AG09319 (cell line): Measurements from ENCODE around the gene DHX30.

Experiments used
- DNase-seq: peaks from one replicate; pipeline ENCODE4 v3.0.0-alpha.2; 2010; ENCODE audit warnings: low read depth; ENCODE audit errors: extremely low read depth
- TF ChIP-seq, protein P1 (sequence below): IDR thresholded peaks from 2 replicates; pipeline ENCODE4 v1.5.1; 2011; ENCODE audit warnings: low read depth, mild to moderate bottlenecking, inconsistent platforms, low read length, moderate library complexity

The DHX30 gene

DNA sequence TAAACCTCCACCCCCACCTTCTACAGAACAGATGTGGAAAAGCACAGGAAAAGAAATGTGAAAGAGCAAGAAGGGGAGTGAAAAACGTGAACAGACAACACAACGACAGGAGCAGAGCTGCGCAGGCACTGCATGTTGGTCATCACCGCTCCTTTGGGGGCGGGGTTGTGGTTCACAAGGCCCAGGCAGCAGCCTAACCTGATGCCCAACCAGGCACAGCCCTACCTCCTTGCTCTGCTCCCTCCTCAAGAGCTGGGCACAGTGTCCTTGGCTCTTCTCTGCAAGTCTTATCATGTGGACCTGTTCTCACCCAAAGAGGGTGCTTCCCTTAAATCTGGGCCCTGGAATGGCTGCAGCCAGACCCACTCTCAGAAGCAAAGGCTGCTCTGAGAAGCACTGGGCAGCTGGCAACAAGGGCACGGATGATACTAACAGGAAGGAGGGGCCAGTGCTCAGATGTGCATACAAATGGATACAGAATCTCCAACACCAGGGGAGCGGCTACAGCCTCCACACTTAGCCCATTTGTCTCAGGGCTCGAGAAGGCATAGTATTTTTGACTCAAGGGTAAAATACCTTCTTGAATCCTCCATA is 64.6 kb downstream of the DHX30 start:
- DNase-seq = no peak

DNA sequence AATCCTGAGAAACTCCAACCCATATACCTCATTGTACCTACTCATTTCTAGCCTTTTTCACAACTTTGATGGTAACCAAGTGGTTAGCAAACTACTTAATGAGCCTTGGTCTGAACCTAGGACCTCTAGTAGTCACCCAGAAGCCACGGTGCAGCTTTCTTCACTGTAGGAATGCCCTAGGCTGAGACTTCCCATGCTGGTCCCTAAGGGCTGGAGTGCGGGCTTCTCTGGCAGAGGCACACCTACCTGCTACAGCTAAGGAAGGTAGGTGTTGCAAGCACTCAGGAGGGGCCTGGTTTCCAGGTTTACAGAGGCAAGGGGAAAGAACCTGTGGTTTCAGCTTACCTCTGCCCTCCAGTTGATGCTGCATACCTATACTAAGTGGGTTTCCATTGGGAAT is 65.4 kb downstream of the DHX30 start:
- no peak for DNase-seq
- TF ChIP-seq, protein P1, sequence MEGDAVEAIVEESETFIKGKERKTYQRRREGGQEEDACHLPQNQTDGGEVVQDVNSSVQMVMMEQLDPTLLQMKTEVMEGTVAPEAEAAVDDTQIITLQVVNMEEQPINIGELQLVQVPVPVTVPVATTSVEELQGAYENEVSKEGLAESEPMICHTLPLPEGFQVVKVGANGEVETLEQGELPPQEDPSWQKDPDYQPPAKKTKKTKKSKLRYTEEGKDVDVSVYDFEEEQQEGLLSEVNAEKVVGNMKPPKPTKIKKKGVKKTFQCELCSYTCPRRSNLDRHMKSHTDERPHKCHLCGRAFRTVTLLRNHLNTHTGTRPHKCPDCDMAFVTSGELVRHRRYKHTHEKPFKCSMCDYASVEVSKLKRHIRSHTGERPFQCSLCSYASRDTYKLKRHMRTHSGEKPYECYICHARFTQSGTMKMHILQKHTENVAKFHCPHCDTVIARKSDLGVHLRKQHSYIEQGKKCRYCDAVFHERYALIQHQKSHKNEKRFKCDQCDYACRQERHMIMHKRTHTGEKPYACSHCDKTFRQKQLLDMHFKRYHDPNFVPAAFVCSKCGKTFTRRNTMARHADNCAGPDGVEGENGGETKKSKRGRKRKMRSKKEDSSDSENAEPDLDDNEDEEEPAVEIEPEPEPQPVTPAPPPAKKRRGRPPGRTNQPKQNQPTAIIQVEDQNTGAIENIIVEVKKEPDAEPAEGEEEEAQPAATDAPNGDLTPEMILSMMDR = no peak

More for the DNA sequence above, 64.6 kb downstream of the DHX30 start:
- TF ChIP-seq, protein P1 = no peak

DNA sequence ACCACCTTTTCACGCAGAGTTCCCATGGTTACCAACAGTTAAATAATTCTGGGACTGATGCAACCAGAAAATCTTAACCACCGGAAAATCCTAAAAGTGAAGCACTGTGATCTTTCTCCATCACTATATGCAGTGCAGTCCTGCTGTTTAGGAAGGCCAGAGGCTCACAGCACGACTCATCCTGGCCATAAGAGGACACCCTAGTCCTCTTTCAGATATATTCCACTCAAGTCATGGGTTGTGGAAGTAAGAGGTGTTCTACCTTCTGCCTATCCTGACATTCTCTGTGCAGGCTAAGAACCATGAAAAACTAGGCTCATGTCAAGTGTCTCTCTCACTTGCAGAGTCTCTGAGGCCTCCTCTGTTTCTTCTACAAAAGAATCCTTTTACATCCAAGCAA is 67.2 kb downstream of the DHX30 start:
- TF ChIP-seq, protein P1 = no peak
- no peak for DNase-seq

DNA sequence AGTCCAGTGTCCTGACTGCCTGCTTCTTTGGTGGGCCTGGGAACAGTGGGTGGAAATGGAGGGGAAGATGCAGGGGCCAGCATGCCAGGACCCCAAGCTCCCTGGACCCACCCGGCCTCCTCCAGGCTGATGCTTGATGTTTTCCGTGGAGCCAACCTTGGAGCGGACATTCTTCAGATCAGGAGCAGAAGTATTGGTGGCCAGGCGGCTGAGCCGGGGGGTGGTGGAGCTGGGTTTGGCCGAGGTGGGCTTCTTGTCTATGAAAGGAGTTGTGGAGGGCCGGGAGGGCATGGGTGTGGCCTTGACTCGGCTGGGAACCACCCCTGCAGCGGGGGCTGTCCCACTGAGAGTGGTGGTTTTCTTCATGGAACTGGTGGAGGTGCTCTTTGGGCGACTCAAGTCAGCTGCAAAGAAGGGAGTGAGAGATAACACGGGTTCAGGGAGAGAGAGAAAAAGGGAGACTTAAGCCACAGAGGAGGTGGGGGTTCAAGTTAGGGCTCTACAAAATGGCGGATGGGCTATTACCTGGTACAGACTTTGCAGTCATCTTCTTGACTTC is 67.8 kb downstream of the DHX30 start:
- TF ChIP-seq, protein P1 = no peak
- no peak for DNase-seq

DNA sequence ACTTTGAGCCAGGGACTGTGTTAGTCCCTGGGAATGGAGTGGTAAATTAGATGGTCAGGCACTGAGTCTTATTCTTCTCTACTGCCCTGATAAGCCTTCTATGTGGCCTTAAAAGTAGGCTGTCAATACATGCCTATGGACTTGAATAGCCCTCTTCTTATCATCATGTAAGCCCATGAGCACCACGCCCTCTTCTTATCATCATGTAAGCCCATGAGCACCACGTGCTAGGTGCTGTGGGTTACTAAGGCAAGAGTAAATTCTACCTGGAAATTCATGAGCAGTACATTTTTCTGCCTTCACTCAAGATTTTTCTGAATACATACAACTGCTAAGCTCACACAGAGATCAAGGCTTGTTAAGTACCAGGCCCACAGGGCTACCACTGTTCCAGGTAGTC is 68.5 kb downstream of the DHX30 start:
- TF ChIP-seq, protein P1 = no peak
- no peak for DNase-seq

DNA sequence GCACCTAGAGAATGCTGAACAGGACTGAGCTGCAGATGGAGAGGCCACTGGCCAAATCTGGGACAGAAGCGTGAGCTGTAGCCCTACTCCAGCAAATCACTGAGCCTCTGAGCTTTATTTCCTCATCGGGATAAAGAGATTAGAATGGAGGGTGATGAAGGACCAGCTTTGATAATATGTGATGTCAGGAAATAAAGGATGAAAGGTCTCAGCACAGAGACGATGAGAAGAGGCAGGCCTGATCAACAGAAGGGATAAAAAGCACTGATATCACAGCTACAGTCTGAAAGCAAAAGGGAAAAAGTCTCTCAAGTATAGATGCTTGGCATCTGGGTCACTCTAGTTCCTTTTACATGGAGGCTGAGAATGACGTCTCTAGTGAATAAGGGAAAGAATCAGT is 70.0 kb downstream of the DHX30 start:
- no peak for DNase-seq
- TF ChIP-seq, protein P1 = no peak

DNA sequence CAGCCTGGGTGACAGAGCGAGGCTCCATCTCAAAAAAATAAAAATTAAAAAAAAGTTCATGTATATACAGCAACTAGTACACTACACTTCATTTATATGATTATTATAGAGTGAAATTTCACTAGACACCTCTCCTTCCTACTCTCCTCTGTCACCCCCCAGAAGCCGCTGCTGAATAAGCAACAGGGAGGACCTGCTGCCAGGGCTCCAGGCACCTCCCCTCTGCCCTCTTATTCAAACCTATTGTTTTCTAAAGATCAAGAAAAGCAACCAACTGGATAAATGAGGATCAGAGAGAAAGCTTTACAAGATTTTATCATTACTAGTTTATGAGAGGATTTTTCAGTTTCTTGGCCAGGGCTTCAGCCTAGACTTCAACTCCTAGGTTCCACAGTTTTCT is 71.5 kb downstream of the DHX30 start:
- TF ChIP-seq, protein P1 = no peak
- no peak for DNase-seq
